Tongue (tissue), 3 donors: ENCODE measurements around the gene TJAP1. TPM values are rescaled to one million over a fixed set of nuclear protein-coding genes. Genes with fewer than 3 reads are reported as not detected.

Source experiments
- DNase-seq: peaks from one replicate; pipeline ENCODE4 v3.0.0-alpha.2; 2015
- small RNA-seq: library from RNA; depleted of rRNA; stranded (forward); fragments of <200 nt; gene quantifications from one replicate; pipeline ENCODE3, GENCODE V24; 2014; ENCODE audit warnings: low replicate concordance
- total RNA-seq: library from RNA; depleted of rRNA; stranded (reverse); fragments of >200 nt; gene quantifications from one replicate; pipeline ENCODE4 v1.2.3, GENCODE V29; 2014

The TJAP1 gene
- total RNA-seq, 1 donor from 2014 or later, result 26.8 TPM

DNA sequence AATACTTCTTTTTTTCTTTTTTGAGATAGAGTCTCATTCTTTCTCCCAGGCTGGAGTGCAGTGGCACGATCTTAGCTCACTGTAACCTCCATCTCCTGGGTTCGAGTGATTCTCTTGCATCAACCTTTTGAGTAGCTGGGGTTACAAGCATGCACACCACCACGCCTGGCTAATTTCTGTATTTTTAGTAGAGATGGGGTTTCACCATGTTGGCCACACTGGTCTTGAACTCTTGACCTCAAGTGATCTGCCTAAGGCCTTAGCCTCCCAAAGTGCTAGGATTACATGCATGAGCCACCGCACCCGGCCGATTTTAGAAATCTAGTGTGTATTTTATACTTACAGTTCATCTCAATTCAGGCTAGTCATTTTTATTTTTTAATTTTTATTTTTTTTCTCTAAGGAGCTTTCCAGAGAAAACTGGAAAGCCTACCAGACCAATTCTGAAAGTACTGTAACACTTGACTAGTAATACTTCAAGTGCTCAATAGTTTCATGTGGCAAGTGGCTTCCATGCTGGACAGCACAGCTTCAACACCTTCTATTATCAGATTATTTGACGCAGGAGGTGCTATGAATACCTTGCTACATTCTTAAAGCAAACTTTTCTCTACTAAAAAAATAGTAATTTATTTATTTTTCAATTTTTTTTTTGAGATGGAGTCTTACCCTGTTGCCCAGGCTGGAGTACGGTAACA, 64.6 kb downstream of the TJAP1 start:
- DNase-seq, result no peak

DNA sequence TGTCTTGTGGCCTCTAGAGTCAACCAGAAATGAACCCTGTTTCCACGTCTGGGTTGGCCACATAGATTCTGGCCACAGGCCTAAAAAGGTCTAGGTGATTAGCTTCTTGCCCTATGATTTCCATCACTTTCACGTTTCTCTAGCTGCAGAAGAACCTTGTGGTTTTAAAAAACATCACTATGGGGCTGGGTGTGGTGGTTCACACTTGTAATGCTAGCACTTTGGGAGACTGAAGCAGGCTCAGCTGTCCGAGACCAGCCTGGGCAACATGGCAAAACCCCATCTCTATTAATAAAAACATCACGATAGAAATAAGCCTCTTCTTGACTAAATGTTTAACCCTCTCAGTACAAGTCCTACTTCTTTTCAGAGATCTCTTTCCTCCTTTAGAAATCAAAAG, 67.1 kb downstream of the TJAP1 start:
- DNase-seq, result no peak

- no peak for DNase-seq
These were observed 69.9 kb downstream of the TJAP1 start for GRCh38 chr6:43547222-43547621.

Small RNA genes within 50 kb of the gene (small RNA-seq; reads per million reads assigned to genes)
- gene MIR6780B (not detected), gene RF00426 (not detected), gene RNU6-1113P (not detected)

Other genes with a start within 250 kb of the TJAP1 start
- 33.0 TPM for gene DNPH1, start 248.1 kb upstream of the TJAP1 start, total RNA-seq
- 0.10 TPM for gene TTBK1, start 234.1 kb upstream of the TJAP1 start, total RNA-seq
- gene SLC22A7, start 179.3 kb upstream of the TJAP1 start, total RNA-seq, result not detected
- 0.62 TPM for gene CRIP3, start 168.7 kb upstream of the TJAP1 start, total RNA-seq
- gene ZNF318, start 107.9 kb upstream of the TJAP1 start, total RNA-seq, result 13.0 TPM
- 13.4 TPM for gene ABCC10, start 50.0 kb upstream of the TJAP1 start, total RNA-seq
- 5.2 TPM for gene DLK2, start 22.0 kb upstream of the TJAP1 start, total RNA-seq
- 0.51 TPM for gene LRRC73, start 32.8 kb downstream of the TJAP1 start, total RNA-seq
- gene YIPF3, start 39.4 kb downstream of the TJAP1 start, total RNA-seq, result 86.8 TPM
- 21.8 TPM for gene POLR1C, start 39.5 kb downstream of the TJAP1 start, total RNA-seq
- gene XPO5, start 98.5 kb downstream of the TJAP1 start, total RNA-seq, result 22.9 TPM
- gene POLH, start 98.6 kb downstream of the TJAP1 start, total RNA-seq, result 12.4 TPM
- 32.8 TPM for gene GTPBP2, start 151.7 kb downstream of the TJAP1 start, total RNA-seq
- 90.4 TPM for gene MAD2L1BP, start 158.3 kb downstream of the TJAP1 start, total RNA-seq
- gene RSPH9, start 167.5 kb downstream of the TJAP1 start, total RNA-seq, result 0.41 TPM
- 31.4 TPM for gene MRPS18A, start 210.2 kb downstream of the TJAP1 start, total RNA-seq